ENCODE measurements around the gene NHP2. TPM values are rescaled to one million over a fixed set of nuclear protein-coding genes. Genes with fewer than 3 reads are reported as not detected.

NHP2 gene
- total and polyA plus RNA-seq, 9 of the 15 experiments (the other 6 are each of a cell fraction or from before 2014, with no cell fraction given), result 52.8 to 622 (median 144) TPM

GRCh38 chr5:178125253-178125906, 28.3 kb downstream of the NHP2 start:
- H3K27ac ChIP-seq (ENCODE audit: extremely low read depth, low read depth, low read length), result no peak overlapping the region; the same call in 2 of the 3 replicates
- BruUV-seq (replicated peaks), result no TSS peak
- peaks cover 4% of the 10 kb centered on the region for H3K9me1 ChIP-seq (ENCODE audit: control insufficient read depth, insufficient read depth, low read length)
- H3K4me3 ChIP-seq, result no peak overlapping the region
- ChIA-PET POLR2A (interaction anchor here (1.0 kb wide), 1 partner anchor 11 kb away, joined by 5 read pairs; no protein-coding TSS in a partner anchor), CTCF (ENCODE audit: low intra/inter-chr PET ratio) (no interaction called here)
- WGBS (ENCODE audit: insufficient coverage, low coverage, missing lambda C conversion rate), result 76% methylated on average over 10 of the region's 10 CpGs
- ATAC-seq, result no peak
- peaks cover 3% of the 10 kb centered on the region; the same call in 2 of the 3 replicates for H3K79me2 ChIP-seq (ENCODE audit: control insufficient read depth, insufficient read depth, low read length)
- H2AFZ ChIP-seq (ENCODE audit: low read depth, low read length), result no peak overlapping the region
- peaks cover 34 to 81% of the 10 kb centered on the region in 2 experiments for H3K4me1 ChIP-seq (replicated peaks in 1 of 2; ENCODE audit: control insufficient read depth in 2 of 2, insufficient read depth in 2 of 2, low read length in 2 of 2)
- H3K36me3 ChIP-seq (ENCODE audit: control insufficient read depth, insufficient read depth, low read length), result peaks cover 28% of the 10 kb centered on the region; the same call in 2 of the 3 replicates
- in situ Hi-C loops (cut with MboI) (no loop called here), intact Hi-C loops (cut with micrococcal nuclease) (no loop called here)
- no peak for FAIRE-seq
- no peaks in the 10 kb centered on the region; the same call in 1 of the 2 replicates for H4K20me1 ChIP-seq (replicated peaks; ENCODE audit: control insufficient read depth, insufficient read depth, low read length)
- H3K4me2 ChIP-seq (ENCODE audit: insufficient read depth, low read length), result no peak overlapping the region
- DNase-seq (ENCODE audit: extremely low read depth in 1 of 4, low spot score in 3 of 4), result no peak
- no peak overlapping the region; a peak in 1 of 4 replicates for H3K9ac ChIP-seq (ENCODE audit: insufficient read depth in 1 of 2, low read depth in 2 of 2, low read length in 2 of 2)
- TF ChIP-seq PHTF2 (CRISPR knock-in tag; IDR thresholded peaks at IDR 0.05) (no peak), ZNF311 (CRISPR knock-in tag; IDR thresholded peaks at IDR 0.05) (no peak), FIP1L1 (IDR thresholded peaks at IDR 0.05; ENCODE audit: low read depth, low read length, poor library complexity, severe bottlenecking) (no peak), KAT2B (IDR thresholded peaks at IDR 0.05; ENCODE audit: low read depth, low read length) (no peak), ZNF695 (CRISPR knock-in tag; IDR thresholded peaks at IDR 0.05) (no peak), CCNT2 (IDR thresholded peaks at IDR 0.05; ENCODE audit: borderline replicate concordance, extremely low read depth, insufficient read length, low read depth, low read length) (no peak)
- TF ChIP-seq, protein P1, sequence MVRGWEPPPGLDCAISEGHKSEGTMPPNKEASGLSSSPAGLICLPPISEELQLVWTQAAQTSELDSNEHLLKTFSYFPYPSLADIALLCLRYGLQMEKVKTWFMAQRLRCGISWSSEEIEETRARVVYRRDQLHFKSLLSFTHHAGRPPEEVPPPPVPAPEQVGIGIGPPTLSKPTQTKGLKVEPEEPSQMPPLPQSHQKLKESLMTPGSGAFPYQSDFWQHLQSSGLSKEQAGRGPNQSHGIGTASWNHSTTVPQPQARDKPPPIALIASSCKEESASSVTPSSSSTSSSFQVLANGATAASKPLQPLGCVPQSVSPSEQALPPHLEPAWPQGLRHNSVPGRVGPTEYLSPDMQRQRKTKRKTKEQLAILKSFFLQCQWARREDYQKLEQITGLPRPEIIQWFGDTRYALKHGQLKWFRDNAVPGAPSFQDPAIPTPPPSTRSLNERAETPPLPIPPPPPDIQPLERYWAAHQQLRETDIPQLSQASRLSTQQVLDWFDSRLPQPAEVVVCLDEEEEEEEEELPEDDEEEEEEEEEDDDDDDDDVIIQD (CRISPR knock-in tag; IDR thresholded peaks at IDR 0.05), result no peak
- H3K9me3 ChIP-seq (replicated peaks; ENCODE audit: control insufficient read depth, insufficient read depth, low read depth, low read length), result no peaks in the 10 kb centered on the region
- H3K27me3 ChIP-seq (ENCODE audit: control insufficient read depth in 2 of 2, insufficient read depth in 2 of 2, low read length in 2 of 2), result no peaks in the 10 kb centered on the region

Measured in K562 (cell line).